Epithelial cell of esophagus (primary cell): ENCODE results near the gene SEL1L3.

ENCODE experiments used
- DNase-seq: peaks from one replicate; pipeline ENCODE4 v3.0.0; 2010; ENCODE audit warnings: low read depth
- H3K4me3 ChIP-seq: 2 replicates; pipeline ENCODE4 v1.5.1; 2011; ENCODE audit warnings: mild to moderate bottlenecking, low read length, control low read depth
- CTCF ChIP-seq: IDR thresholded peaks from 2 replicates; pipeline ENCODE4 v1.5.1; 2011; ENCODE audit warnings: low read depth, mild to moderate bottlenecking, low read length, control low read depth, inconsistent platforms; ENCODE audit not compliant: insufficient read depth; ENCODE audit errors: missing control alignments

SEL1L3 gene

GRCh38 chr4:25842229-25842845, 20.5 kb downstream of the SEL1L3 start:
- no peak for TF ChIP-seq CTCF
- H3K4me3 ChIP-seq: no peak overlapping the region
- DNase-seq: no peak

GRCh38 chr4:25839687-25840086, 23.1 kb downstream of the SEL1L3 start:
- H3K4me3 ChIP-seq: no peak overlapping the region
- DNase-seq: no peak
- no peak for TF ChIP-seq CTCF

GRCh38 chr4:25839233-25839632, 23.6 kb downstream of the SEL1L3 start:
- DNase-seq: no peak
- no peak for TF ChIP-seq CTCF
- no peak overlapping the region for H3K4me3 ChIP-seq

GRCh38 chr4:25838526-25838925, 24.3 kb downstream of the SEL1L3 start:
- no peak for TF ChIP-seq CTCF
- no peak overlapping the region for H3K4me3 ChIP-seq
- DNase-seq: no peak

GRCh38 chr4:25837107-25837506, 25.7 kb downstream of the SEL1L3 start:
- no peak for TF ChIP-seq CTCF
- DNase-seq: no peak
- no peak overlapping the region for H3K4me3 ChIP-seq

GRCh38 chr4:25835384-25835783, 27.4 kb downstream of the SEL1L3 start:
- DNase-seq: no peak
- no peak overlapping the region for H3K4me3 ChIP-seq
- TF ChIP-seq CTCF: no peak

- no peak for DNase-seq
- H3K4me3 ChIP-seq: no peak overlapping the region
- no peak for TF ChIP-seq CTCF
Observed at GRCh38 chr4:25834411-25835107, 28.2 kb downstream of the SEL1L3 start.
